Measurements from ENCODE around the gene KNDC1.

Gene KNDC1

GRCh38 chr10:133251388-133252222 lies 91.6 kb downstream of the KNDC1 start:
- no peak for TF ChIP-seq GATA2 (IDR thresholded peaks at IDR 0.05; ENCODE audit: low read depth, low read length)
- TF ChIP-seq GATA3 (IDR thresholded peaks at IDR 0.05; ENCODE audit: low read depth, low read length): no peak

- TF ChIP-seq GATA3 (IDR thresholded peaks at IDR 0.05; ENCODE audit: low read depth, low read length) (no peak), GATA2 (IDR thresholded peaks at IDR 0.05; ENCODE audit: low read depth, low read length) (no peak)
Observed at GRCh38 chr10:133252223-133252552, 92.2 kb downstream of the KNDC1 start.

- TF ChIP-seq GATA3 (IDR thresholded peaks at IDR 0.05; ENCODE audit: low read depth, low read length) (no peak), GATA2 (IDR thresholded peaks at IDR 0.05; ENCODE audit: low read depth, low read length) (no peak)
Observed at GRCh38 chr10:133253361-133253955, 93.4 kb downstream of the KNDC1 start.

- TF ChIP-seq GATA2 (IDR thresholded peaks at IDR 0.05; ENCODE audit: low read depth, low read length) (no peak), GATA3 (IDR thresholded peaks at IDR 0.05; ENCODE audit: low read depth, low read length) (no peak)
Observed at GRCh38 chr10:133254421-133255120, 94.6 kb downstream of the KNDC1 start.

- no peak for TF ChIP-seq GATA2 (IDR thresholded peaks at IDR 0.05; ENCODE audit: low read depth, low read length)
- TF ChIP-seq GATA3 (IDR thresholded peaks at IDR 0.05; ENCODE audit: low read depth, low read length): no peak
Observed at GRCh38 chr10:133255323-133255722, 95.3 kb downstream of the KNDC1 start.

- TF ChIP-seq GATA2 (IDR thresholded peaks at IDR 0.05; ENCODE audit: low read depth, low read length) (no peak), GATA3 (IDR thresholded peaks at IDR 0.05; ENCODE audit: low read depth, low read length) (no peak)
Observed at GRCh38 chr10:133257489-133258065, 97.6 kb downstream of the KNDC1 start.

GRCh38 chr10:133258066-133258817 lies 98.2 kb downstream of the KNDC1 start:
- TF ChIP-seq GATA3 (IDR thresholded peaks at IDR 0.05; ENCODE audit: low read depth, low read length) (no peak), GATA2 (IDR thresholded peaks at IDR 0.05; ENCODE audit: low read depth, low read length) (no peak)

GRCh38 chr10:133258818-133259601 lies 99.0 kb downstream of the KNDC1 start:
- TF ChIP-seq GATA3 (IDR thresholded peaks at IDR 0.05; ENCODE audit: low read depth, low read length) (no peak), GATA2 (IDR thresholded peaks at IDR 0.05; ENCODE audit: low read depth, low read length) (no peak)

GRCh38 chr10:133259602-133259989 lies 99.6 kb downstream of the KNDC1 start:
- no peak for TF ChIP-seq GATA2 (IDR thresholded peaks at IDR 0.05; ENCODE audit: low read depth, low read length)
- TF ChIP-seq GATA3 (IDR thresholded peaks at IDR 0.05; ENCODE audit: low read depth, low read length): no peak

GRCh38 chr10:133260895-133261725 lies 101.1 kb downstream of the KNDC1 start:
- TF ChIP-seq GATA2 (IDR thresholded peaks at IDR 0.05; ENCODE audit: low read depth, low read length) (no peak), GATA3 (IDR thresholded peaks at IDR 0.05; ENCODE audit: low read depth, low read length) (no peak)

- no peak for TF ChIP-seq GATA2 (IDR thresholded peaks at IDR 0.05; ENCODE audit: low read depth, low read length)
- TF ChIP-seq GATA3 (IDR thresholded peaks at IDR 0.05; ENCODE audit: low read depth, low read length): no peak
Observed at GRCh38 chr10:133261726-133262325, 101.8 kb downstream of the KNDC1 start.

- TF ChIP-seq GATA3 (IDR thresholded peaks at IDR 0.05; ENCODE audit: low read depth, low read length): no peak
- no peak for TF ChIP-seq GATA2 (IDR thresholded peaks at IDR 0.05; ENCODE audit: low read depth, low read length)
Observed at GRCh38 chr10:133262696-133263095, 102.7 kb downstream of the KNDC1 start.

Data from SH-SY5Y (cell line).